NCI-H2227 treated with DMSO at 0.1 percent for 48 hours (cell line): Measurements from ENCODE around the gene XPO6.
"Not testable (repeated sequence)": the region's sequence is repeated elsewhere in the genome, so short reads cannot be mapped to it uniquely, and the experiment has no call there.

Source experiments
- DNase-seq: peaks from one replicate; lab custom pipeline; 2025; lab: John Stamatoyannopoulos, UW

The XPO6 gene

DNA sequence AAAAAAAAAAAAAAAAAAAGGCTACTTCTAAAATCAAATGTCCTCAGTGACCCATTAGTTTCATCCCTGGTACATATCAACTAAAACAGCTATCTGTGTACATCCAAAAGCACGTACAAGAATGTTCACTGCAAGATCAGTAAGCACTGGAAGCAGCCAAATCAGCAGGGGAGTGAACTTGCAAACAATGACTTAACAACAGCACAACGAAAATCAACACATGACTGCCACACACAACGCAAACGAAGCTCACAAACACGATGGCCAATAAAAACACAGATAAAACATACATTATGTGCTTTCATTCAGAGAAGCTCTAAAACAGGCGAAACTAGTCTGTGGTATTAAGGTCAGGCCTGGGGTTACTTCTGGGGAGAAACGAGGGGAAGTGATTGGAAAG lies 60.6 kb downstream of the XPO6 start:
- DNase-seq = no peak

GRCh38 chr16:28149011-28149888 lies 62.5 kb downstream of the XPO6 start:
- no peak for DNase-seq

DNA sequence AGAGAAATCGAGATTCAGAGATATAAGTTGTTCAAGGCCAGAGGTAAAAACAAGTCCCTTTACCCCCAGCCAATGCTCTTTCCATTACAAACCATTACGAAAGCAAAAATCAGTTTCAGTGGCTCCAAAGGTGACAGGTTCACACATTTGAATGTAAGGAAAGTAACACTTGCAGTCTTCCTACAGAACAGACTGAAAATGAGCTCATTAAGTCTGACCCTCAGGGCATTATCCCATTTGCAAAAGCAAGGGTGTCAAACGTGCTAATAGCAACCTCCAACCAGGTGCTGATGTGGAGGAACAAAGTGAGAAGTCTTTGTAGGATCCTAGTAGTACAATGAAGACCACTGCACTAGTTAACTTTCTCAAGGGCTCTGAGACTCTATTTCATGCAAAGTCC lies 65.2 kb downstream of the XPO6 start:
- no peak for DNase-seq

GRCh38 chr16:28145796-28146195 lies 66.0 kb downstream of the XPO6 start:
- no peak for DNase-seq

GRCh38 chr16:28140788-28141618 lies 70.8 kb downstream of the XPO6 start:
- DNase-seq = no peak

DNA sequence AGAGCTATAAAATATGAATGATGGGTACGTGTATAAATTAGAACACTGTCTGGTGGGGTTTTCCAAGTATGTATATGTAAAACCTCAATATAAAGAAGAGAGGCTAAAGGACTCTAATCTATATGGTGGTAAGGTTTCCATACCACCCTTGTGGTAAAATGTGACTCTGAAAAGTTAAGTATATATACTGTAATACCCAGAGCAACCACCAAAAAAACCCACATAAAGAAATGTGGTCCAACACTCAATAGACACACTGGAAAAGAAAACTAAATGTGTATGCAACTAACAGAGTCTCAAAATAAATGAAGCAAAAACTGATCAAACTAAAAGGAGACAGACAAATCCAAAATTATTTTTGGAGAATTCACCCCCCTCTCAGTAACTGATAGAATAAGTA lies 72.2 kb downstream of the XPO6 start:
- no peak for DNase-seq

DNA sequence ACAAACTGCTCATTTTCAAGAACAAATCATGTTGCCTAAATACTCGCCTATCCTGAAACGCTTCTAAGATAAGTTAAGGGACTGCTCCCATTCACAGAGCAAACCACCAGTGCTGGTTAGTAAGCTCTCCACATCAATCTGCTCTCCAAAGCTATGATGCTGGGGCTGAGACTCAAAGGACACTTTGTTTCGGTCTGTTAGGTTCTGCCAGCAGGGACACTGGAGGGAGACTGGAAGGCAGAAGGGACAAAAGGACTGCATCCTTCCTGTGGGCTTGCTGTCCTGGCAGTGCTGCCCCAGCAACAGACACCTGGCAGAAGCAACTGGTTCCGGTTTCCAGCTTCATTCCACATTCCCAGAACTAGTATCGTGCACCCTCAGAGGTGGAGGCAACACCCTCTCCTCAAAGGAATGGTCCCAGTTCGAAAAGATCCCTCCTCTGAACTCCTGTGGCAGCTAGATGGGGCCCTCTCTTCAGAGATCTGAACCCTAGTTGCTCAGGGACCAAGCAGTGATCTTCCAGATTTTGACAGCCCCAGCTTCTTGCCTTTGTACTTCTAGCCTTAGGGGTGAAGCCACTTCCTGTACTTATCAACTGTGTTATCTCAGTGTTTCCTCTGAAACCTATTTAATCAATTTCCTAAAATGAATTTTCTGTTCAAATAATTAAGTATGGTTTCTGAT lies 74.9 kb downstream of the XPO6 start:
- DNase-seq = no peak

- DNase-seq = no peak
Observed at GRCh38 chr16:28133666-28134065, 78.1 kb downstream of the XPO6 start.

DNA sequence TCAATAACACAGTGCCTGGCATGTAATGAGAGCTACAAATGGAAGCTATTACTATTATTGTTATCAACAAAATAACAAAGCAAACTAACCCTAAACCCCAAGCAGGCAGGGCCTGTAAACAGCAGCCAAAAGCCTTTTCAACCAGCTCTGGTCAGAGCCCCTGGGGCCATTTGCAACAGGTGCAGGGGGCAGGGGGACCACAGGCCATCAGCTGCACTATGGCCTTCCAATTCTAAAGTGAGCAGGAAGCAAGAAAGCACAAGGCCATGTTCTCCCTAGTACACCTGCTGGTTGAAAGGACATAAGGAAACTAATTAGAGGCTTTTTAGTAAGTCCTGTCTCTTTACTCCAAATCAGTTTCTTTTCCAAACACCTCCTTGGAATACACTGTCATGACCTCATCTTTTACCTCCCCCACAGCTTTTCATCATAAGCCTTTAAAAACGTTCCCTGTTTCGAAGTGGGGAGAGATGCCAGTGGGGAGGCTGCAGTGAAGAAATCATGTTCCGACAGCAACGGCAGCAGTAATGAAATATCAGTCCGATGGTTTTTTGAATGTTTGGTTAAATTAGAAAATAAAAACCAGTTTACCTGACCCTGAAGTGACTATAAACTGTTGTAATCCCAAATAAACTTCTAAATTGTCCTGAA lies 79.9 kb downstream of the XPO6 start:
- DNase-seq = no peak

DNA sequence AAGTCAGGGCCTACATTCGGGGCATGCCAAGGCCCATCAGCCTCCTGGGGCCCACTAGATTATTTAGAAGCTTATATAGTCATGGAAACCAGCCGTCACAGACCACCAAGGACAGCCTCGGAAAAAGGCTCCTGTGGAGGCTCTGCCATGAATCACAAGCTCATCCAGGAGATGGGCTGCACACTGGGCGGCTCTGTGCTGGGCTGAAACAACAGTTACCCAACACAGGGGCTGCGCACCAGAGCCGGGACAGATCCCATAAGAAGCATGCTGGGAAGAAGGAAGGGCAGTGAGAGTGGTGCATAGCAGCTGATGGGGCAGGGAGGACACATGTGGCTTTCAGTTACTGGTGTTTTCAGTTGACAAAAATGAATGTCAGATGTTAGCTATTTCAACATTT lies 80.6 kb downstream of the XPO6 start:
- no peak for DNase-seq

DNA sequence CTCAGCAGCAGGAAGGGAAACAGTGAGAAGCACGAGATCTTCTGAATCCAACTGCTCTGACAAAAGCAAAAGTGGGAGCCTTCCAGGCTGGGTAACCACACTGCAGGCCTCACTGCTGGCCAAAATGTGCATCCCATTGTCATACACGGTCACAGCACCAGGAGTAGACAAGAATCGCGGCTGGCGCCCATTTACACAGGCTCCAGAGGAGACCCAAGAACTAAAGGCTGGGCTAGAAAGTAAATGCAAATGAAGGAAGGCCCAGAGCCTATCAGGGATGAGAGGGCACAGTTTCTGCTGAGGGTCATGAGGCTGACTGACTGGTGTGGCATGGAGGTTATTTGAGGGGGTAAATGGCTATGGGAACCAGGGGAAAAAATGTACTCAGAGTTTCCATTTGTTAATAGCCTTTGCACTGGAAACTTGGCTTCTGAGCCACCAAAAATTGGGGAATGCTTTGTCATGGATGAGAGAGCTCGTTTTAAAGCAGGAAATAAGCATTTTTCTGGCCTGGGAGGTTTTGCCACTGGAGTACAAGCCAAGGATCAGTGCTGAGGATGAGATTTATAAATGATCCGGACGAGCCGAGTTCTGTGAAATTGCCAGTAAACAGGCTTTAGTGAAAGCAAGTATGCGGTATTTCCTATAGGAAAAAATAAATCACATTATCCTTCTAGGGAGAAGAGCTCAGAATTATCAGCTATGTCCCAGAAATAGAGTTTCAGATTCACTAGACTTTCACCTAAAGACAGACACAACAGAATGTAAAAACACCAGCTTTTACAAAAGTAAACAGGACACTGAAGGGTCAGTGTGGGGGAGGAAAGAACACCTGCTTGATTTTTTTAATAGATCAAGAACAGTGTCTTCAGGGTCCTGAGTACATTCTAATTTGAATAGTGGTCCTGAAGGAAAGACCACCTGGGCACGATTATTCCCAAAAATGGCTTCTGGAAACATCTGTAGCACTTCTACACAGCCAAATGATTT lies 81.4 kb downstream of the XPO6 start:
- no peak for DNase-seq

GRCh38 chr16:28126684-28127620 lies 84.8 kb downstream of the XPO6 start:
- no peak for DNase-seq

- no peak for DNase-seq
Observed at GRCh38 chr16:28125592-28125991, 86.2 kb downstream of the XPO6 start.

- no peak for DNase-seq
Observed at GRCh38 chr16:28121527-28121926, 90.2 kb downstream of the XPO6 start.

- DNase-seq = no peak
Observed at GRCh38 chr16:28120754-28121153, 91.0 kb downstream of the XPO6 start.

DNA sequence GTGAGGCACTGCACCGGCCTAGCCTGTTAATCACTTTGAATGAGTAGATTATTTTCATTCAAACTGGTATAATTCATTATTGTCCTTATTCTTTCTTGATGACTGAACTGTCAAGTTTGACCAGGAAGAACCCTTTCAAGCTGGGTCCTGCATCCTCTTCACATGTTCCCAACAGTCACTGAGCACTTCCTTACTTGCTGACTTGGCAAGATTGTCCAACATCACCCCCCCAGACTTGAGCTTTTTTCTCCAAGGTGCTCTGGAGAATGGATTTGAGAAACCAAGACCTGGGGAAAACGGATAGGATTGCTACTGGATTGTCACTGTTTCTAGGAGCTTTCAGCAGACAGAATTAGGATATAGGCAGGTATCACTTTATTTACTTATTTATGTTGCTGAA lies 93.1 kb downstream of the XPO6 start:
- no peak for DNase-seq

- no peak for DNase-seq
Observed at GRCh38 chr16:28117168-28117565, 94.6 kb downstream of the XPO6 start.

GRCh38 chr16:28115866-28116265 lies 95.9 kb downstream of the XPO6 start:
- not testable (repeated sequence) for DNase-seq

DNA sequence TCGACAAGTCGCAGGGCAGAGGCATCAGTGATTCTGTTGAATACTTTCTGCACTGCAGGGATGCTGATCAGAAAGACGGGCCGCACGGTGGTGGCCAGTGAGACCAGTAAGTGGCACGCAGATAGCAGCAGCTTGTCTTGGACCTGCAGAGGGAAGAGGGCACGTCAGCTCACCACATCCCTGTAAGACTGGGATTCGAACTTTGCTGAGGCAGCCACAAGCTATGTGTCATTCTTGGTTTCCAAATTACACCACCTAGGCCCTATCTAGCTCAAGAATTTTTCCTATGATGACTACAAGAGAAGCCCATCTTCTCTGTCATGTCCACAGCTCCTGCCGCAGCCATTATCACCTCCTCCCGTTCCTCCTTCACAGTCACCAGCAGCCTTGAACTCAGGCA lies 98.9 kb downstream of the XPO6 start:
- DNase-seq = no peak

GRCh38 chr16:28110977-28111376 lies 100.8 kb downstream of the XPO6 start:
- DNase-seq = no peak
